VCaP (cell line): ENCODE data around the gene MED15.

Source experiments
- H3K27ac ChIP-seq: fragments of 450-650 bp; 2 replicates; pipeline ENCODE4 v1.5.1; 2017
- CTCF ChIP-seq: fragments of 450-650 bp; conservative IDR thresholded peaks from 2 replicates; pipeline ENCODE4 v1.5.1; 2017; ENCODE audit warnings: mild to moderate bottlenecking, moderate library complexity

The MED15 gene

GRCh38 chr22:20595461-20595860, 88.1 kb downstream of the MED15 start:
- no peak for TF ChIP-seq CTCF
- H3K27ac ChIP-seq = no peak overlapping the region

- H3K27ac ChIP-seq = no peak overlapping the region
- no peak for TF ChIP-seq CTCF
Observed at GRCh38 chr22:20599117-20599516, 91.7 kb downstream of the MED15 start.

- TF ChIP-seq CTCF = no peak
Observed at GRCh38 chr22:20600137-20600673, 92.8 kb downstream of the MED15 start.

GRCh38 chr22:20601308-20601707, 93.9 kb downstream of the MED15 start:
- no peak overlapping the region for H3K27ac ChIP-seq
- no peak for TF ChIP-seq CTCF

More at GRCh38 chr22:20600137-20600673, 92.8 kb downstream of the MED15 start:
- no peak overlapping the region for H3K27ac ChIP-seq

GRCh38 chr22:20602609-20603164, 95.3 kb downstream of the MED15 start:
- no peak for TF ChIP-seq CTCF
- H3K27ac ChIP-seq = no peak overlapping the region

GRCh38 chr22:20604092-20604747, 96.8 kb downstream of the MED15 start:
- TF ChIP-seq CTCF = no peak
- no peak overlapping the region for H3K27ac ChIP-seq

GRCh38 chr22:20604776-20605221, 97.4 kb downstream of the MED15 start:
- no peak for TF ChIP-seq CTCF
- no peak overlapping the region for H3K27ac ChIP-seq
